SK-N-SH treated with all-trans-retinoic acid at 6 μM for 48 hours (cell line): ENCODE data around the gene FAM3D.

Experiments
- ARNTL ChIP-seq: fragments of 450-650 bp; formaldehyde crosslinking; IDR thresholded peaks from 2 replicates; pipeline ENCODE4 v1.5.0; 2020; ENCODE audit warnings: low read depth, mild to moderate bottlenecking, moderate library complexity, borderline replicate concordance
- CSDC2 ChIP-seq: fragments of 250-450 bp; sonication (Bioruptor Pico); IDR thresholded peaks from 2 replicates; pipeline ENCODE4 v1.5.0; 2020; ENCODE audit warnings: mild to moderate bottlenecking, moderate library complexity
- ESRRG ChIP-seq: fragments of 250-450 bp; sonication (Bioruptor Pico); IDR thresholded peaks from 2 replicates; pipeline ENCODE4 v1.6.1; 2021; ENCODE audit warnings: mild to moderate bottlenecking
- OSR1 ChIP-seq: fragments of 250-450 bp; sonication (Bioruptor Pico); IDR thresholded peaks from 2 replicates; pipeline ENCODE4 v1.8.0; 2022; ENCODE audit warnings: moderate library complexity, mild to moderate bottlenecking, inconsistent platforms
- PPARA ChIP-seq: fragments of 250-450 bp; sonication (Bioruptor Pico); IDR thresholded peaks from 2 replicates; pipeline ENCODE4 v1.5.0; 2020; ENCODE audit warnings: mild to moderate bottlenecking, borderline replicate concordance
- RARB ChIP-seq: fragments of 250-450 bp; sonication (Bioruptor Pico); IDR thresholded peaks from 2 replicates; pipeline ENCODE4 v1.8.0; 2021; ENCODE audit warnings: mild to moderate bottlenecking, moderate library complexity
- SNAI2 ChIP-seq: fragments of 250-450 bp; sonication (Bioruptor Pico); IDR thresholded peaks from 2 replicates; pipeline ENCODE4 v1.5.0; 2020; ENCODE audit warnings: mild to moderate bottlenecking, moderate library complexity
- ZNF70 ChIP-seq: fragments of 450-650 bp; formaldehyde crosslinking; IDR thresholded peaks from 2 replicates; pipeline ENCODE4 v1.5.0; 2020; ENCODE audit warnings: mild to moderate bottlenecking, moderate library complexity
- TF ChIP-seq, protein P1 (sequence below): fragments of 250-450 bp; sonication (Bioruptor Pico); IDR thresholded peaks from 2 replicates; pipeline ENCODE4 v1.8.0; 2020; ENCODE audit warnings: mild to moderate bottlenecking, moderate library complexity, borderline replicate concordance
- TF ChIP-seq, protein P2 (sequence below): fragments of 250-450 bp; sonication (Bioruptor Pico); IDR thresholded peaks from 2 replicates; pipeline ENCODE4 v1.5.0; 2020; ENCODE audit warnings: mild to moderate bottlenecking, moderate library complexity
- TF ChIP-seq, protein P3 (sequence below): fragments of 250-450 bp; sonication (Bioruptor Pico); IDR thresholded peaks from 2 replicates; pipeline ENCODE4 v1.8.0; 2021; ENCODE audit warnings: low read depth, mild to moderate bottlenecking, moderate library complexity, borderline replicate concordance
- TF ChIP-seq, protein P4 (sequence below): fragments of 250-450 bp; sonication (Bioruptor Pico); IDR thresholded peaks from 2 replicates; pipeline ENCODE4 v1.5.1; 2021; ENCODE audit warnings: mild to moderate bottlenecking, moderate library complexity

GRCh38 chr3:58608648-58609047, 57.9 kb downstream of the FAM3D start:
- TF ChIP-seq, protein P1, sequence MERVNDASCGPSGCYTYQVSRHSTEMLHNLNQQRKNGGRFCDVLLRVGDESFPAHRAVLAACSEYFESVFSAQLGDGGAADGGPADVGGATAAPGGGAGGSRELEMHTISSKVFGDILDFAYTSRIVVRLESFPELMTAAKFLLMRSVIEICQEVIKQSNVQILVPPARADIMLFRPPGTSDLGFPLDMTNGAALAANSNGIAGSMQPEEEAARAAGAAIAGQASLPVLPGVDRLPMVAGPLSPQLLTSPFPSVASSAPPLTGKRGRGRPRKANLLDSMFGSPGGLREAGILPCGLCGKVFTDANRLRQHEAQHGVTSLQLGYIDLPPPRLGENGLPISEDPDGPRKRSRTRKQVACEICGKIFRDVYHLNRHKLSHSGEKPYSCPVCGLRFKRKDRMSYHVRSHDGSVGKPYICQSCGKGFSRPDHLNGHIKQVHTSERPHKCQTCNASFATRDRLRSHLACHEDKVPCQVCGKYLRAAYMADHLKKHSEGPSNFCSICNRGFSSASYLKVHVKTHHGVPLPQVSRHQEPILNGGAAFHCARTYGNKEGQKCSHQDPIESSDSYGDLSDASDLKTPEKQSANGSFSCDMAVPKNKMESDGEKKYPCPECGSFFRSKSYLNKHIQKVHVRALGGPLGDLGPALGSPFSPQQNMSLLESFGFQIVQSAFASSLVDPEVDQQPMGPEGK = no peak
- TF ChIP-seq CSDC2 (no peak), RARB (CRISPR knock-in tag) (no peak), PPARA (CRISPR knock-in tag) (no peak), OSR1 (CRISPR knock-in tag) (no peak), ESRRG (no peak), SNAI2 (CRISPR knock-in tag) (no peak), ZNF70 (no peak), ARNTL (CRISPR knock-in tag) (no peak)
- TF ChIP-seq, protein P2, sequence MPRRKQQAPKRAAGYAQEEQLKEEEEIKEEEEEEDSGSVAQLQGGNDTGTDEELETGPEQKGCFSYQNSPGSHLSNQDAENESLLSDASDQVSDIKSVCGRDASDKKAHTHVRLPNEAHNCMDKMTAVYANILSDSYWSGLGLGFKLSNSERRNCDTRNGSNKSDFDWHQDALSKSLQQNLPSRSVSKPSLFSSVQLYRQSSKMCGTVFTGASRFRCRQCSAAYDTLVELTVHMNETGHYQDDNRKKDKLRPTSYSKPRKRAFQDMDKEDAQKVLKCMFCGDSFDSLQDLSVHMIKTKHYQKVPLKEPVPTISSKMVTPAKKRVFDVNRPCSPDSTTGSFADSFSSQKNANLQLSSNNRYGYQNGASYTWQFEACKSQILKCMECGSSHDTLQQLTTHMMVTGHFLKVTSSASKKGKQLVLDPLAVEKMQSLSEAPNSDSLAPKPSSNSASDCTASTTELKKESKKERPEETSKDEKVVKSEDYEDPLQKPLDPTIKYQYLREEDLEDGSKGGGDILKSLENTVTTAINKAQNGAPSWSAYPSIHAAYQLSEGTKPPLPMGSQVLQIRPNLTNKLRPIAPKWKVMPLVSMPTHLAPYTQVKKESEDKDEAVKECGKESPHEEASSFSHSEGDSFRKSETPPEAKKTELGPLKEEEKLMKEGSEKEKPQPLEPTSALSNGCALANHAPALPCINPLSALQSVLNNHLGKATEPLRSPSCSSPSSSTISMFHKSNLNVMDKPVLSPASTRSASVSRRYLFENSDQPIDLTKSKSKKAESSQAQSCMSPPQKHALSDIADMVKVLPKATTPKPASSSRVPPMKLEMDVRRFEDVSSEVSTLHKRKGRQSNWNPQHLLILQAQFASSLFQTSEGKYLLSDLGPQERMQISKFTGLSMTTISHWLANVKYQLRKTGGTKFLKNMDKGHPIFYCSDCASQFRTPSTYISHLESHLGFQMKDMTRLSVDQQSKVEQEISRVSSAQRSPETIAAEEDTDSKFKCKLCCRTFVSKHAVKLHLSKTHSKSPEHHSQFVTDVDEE (CRISPR knock-in tag) = no peak
- TF ChIP-seq, protein P3, sequence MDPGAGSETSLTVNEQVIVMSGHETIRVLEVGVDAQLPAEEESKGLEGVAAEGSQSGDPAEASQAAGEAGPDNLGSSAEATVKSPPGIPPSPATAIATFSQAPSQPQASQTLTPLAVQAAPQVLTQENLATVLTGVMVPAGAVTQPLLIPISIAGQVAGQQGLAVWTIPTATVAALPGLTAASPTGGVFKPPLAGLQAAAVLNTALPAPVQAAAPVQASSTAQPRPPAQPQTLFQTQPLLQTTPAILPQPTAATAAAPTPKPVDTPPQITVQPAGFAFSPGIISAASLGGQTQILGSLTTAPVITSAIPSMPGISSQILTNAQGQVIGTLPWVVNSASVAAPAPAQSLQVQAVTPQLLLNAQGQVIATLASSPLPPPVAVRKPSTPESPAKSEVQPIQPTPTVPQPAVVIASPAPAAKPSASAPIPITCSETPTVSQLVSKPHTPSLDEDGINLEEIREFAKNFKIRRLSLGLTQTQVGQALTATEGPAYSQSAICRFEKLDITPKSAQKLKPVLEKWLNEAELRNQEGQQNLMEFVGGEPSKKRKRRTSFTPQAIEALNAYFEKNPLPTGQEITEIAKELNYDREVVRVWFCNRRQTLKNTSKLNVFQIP (CRISPR knock-in tag) = no peak
- TF ChIP-seq, protein P4, sequence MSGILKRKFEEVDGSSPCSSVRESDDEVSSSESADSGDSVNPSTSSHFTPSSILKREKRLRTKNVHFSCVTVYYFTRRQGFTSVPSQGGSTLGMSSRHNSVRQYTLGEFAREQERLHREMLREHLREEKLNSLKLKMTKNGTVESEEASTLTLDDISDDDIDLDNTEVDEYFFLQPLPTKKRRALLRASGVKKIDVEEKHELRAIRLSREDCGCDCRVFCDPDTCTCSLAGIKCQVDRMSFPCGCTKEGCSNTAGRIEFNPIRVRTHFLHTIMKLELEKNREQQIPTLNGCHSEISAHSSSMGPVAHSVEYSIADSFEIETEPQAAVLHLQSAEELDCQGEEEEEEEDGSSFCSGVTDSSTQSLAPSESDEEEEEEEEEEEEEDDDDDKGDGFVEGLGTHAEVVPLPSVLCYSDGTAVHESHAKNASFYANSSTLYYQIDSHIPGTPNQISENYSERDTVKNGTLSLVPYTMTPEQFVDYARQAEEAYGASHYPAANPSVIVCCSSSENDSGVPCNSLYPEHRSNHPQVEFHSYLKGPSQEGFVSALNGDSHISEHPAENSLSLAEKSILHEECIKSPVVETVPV (CRISPR knock-in tag) = no peak
